ENCODE results near the gene KNSTRN.

- TF ChIP-seq CTCF (IDR thresholded peaks at IDR 0.05; ENCODE audit: insufficient read depth, low read length, poor library complexity, severe bottlenecking) (no peak), EZH2phosphoT487 (conservative IDR thresholded peaks at IDR 0.05; ENCODE audit: low read length) (no peak)
These were observed 41.7 kb upstream of the KNSTRN start, which contains the start of gene CCDC9B for GRCh38 chr15:40340740-40341400.
